ENCODE measurements around the gene OPCML. TPM values are rescaled to one million over a fixed set of nuclear protein-coding genes. Genes with fewer than 3 reads are reported as not detected.

The OPCML gene
- total and polyA plus RNA-seq, 2 experiments from 2014 or later = 0.21 to 0.51 TPM

DNA sequence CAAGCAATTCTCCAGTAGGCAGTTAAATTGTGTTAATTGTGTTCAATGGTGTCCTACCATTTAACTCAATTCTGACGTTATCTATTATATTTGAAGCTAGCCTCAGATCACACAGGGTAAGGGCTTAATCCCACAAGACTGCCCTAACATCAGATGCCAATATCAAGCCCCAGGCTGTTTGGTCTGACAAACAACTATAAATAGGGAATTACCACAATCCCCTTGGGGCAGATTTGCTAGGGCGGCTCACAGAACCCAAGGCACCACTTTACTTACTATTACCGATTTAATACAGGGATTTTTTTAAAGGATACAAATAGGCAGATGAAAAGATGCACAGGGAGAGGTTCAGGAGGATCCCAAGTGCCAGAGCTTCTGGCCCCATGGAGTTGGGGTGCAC, 678.4 kb downstream of the OPCML start:
- TF ChIP-seq, protein P1, sequence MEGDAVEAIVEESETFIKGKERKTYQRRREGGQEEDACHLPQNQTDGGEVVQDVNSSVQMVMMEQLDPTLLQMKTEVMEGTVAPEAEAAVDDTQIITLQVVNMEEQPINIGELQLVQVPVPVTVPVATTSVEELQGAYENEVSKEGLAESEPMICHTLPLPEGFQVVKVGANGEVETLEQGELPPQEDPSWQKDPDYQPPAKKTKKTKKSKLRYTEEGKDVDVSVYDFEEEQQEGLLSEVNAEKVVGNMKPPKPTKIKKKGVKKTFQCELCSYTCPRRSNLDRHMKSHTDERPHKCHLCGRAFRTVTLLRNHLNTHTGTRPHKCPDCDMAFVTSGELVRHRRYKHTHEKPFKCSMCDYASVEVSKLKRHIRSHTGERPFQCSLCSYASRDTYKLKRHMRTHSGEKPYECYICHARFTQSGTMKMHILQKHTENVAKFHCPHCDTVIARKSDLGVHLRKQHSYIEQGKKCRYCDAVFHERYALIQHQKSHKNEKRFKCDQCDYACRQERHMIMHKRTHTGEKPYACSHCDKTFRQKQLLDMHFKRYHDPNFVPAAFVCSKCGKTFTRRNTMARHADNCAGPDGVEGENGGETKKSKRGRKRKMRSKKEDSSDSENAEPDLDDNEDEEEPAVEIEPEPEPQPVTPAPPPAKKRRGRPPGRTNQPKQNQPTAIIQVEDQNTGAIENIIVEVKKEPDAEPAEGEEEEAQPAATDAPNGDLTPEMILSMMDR (IDR thresholded peaks at IDR 0.05; ENCODE audit: low read depth, low read length) = no peak

GRCh38 chr11:132852361-132852760, 679.9 kb downstream of the OPCML start:
- H3K4me1 ChIP-seq (ENCODE audit: low read depth) = no peaks in the 10 kb centered on the region
- no peak for DNase-seq (ENCODE audit: low read depth in 1 of 2, low spot score in 1 of 2)
- H3K9me3 ChIP-seq (ENCODE audit: low read depth) = no peaks in the 10 kb centered on the region
- TF ChIP-seq, protein P1 (IDR thresholded peaks at IDR 0.05; ENCODE audit: low read depth, low read length) = no peak
- H3K36me3 ChIP-seq = no peaks in the 10 kb centered on the region
- no peak overlapping the region for H3K27ac ChIP-seq
- H3K4me3 ChIP-seq = no peak overlapping the region
- H3K27me3 ChIP-seq = no peaks in the 10 kb centered on the region

More for the DNA sequence above, 678.4 kb downstream of the OPCML start:
- Histone ChIP-seq H3K4me1 (ENCODE audit: low read depth) (no peaks in the 10 kb centered on the region), H3K9me3 (ENCODE audit: low read depth) (no peaks in the 10 kb centered on the region), H3K4me3 (no peak overlapping the region), H3K27me3 (no peaks in the 10 kb centered on the region), H3K27ac (no peak overlapping the region), H3K36me3 (no peaks in the 10 kb centered on the region)
- DNase-seq (ENCODE audit: low read depth in 1 of 2, low spot score in 1 of 2) = no peak

DNA sequence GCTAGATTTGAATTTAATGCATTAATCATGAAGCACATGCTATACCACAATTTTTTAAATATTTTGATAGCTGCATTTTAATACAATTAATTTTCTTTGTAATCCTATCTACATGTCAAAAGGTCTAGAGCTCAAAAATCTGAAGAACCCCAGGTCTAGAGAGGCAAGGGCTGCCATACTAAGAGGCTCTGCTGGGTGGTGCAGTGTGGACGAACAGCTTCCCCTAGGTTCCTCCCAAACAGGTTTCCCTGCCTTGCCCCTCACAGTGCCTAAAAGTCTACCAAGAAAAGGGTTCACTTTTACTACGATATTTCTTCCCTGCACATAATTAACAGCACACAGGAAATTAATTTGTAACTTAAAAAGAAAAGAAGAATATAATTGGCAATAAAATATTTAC, 681.1 kb downstream of the OPCML start:
- H3K27me3 ChIP-seq = no peaks in the 10 kb centered on the region
- no peak for DNase-seq (ENCODE audit: low read depth in 1 of 2, low spot score in 1 of 2)
- TF ChIP-seq, protein P1 (IDR thresholded peaks at IDR 0.05; ENCODE audit: low read depth, low read length) = no peak

DNA sequence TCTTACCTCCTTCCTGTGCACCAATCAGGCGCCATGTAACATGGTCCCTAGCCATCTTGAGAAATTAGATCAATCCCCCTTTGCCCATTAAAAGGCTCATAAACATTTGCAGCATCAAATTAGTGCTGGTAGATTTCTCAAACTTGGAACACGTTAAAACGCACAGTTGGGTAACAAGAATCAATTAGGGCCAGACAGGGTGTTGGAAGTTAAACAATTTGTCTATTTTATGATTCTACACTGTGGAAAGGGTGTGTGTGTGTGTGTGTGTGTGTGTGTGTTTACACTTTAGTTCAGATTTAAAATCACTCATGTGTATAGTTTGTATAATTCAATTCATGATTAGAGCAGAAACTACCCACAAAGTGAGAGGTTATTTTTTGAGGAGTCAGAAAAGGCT, 682.0 kb downstream of the OPCML start:
- Histone ChIP-seq H3K36me3 (no peaks in the 10 kb centered on the region), H3K4me3 (no peak overlapping the region), H3K27ac (no peak overlapping the region), H3K27me3 (no peaks in the 10 kb centered on the region), H3K9me3 (ENCODE audit: low read depth) (no peaks in the 10 kb centered on the region), H3K4me1 (ENCODE audit: low read depth) (no peaks in the 10 kb centered on the region)
- no peak for DNase-seq (ENCODE audit: low read depth in 1 of 2, low spot score in 1 of 2)
- TF ChIP-seq, protein P1 (IDR thresholded peaks at IDR 0.05; ENCODE audit: low read depth, low read length) = no peak

More for the DNA sequence above, 681.1 kb downstream of the OPCML start:
- no peaks in the 10 kb centered on the region for H3K36me3 ChIP-seq
- H3K27ac ChIP-seq = no peak overlapping the region
- H3K9me3 ChIP-seq (ENCODE audit: low read depth) = no peaks in the 10 kb centered on the region
- H3K4me1 ChIP-seq (ENCODE audit: low read depth) = no peaks in the 10 kb centered on the region
- H3K4me3 ChIP-seq = no peak overlapping the region

DNA sequence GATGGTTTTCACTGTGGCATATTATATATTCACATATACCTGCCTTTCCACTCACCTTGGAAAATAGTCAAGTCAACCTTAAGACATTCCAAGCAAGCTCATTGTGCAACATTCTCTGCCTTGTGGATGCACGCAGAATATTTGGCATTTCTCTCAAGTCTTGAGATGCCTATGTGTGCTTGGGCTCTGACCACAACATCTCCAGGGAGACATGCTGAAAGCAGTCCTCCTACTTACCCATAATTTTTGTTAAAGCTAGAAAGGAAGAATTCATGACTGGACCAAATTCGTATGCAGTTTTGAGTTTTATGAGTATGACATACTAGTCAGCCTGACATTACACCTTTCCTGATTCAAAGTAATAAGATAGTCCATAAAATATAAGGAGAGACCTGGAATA, 684.0 kb downstream of the OPCML start:
- no peaks in the 10 kb centered on the region for H3K9me3 ChIP-seq (ENCODE audit: low read depth)
- TF ChIP-seq, protein P1 (IDR thresholded peaks at IDR 0.05; ENCODE audit: low read depth, low read length) = no peak
- peak in 1 of 2 donors; percentile 67 for DNase-seq (ENCODE audit: low read depth in 1 of 2, low spot score in 1 of 2)
- H3K27me3 ChIP-seq = no peaks in the 10 kb centered on the region
- H3K4me3 ChIP-seq = no peak overlapping the region
- no peaks in the 10 kb centered on the region for H3K36me3 ChIP-seq
- H3K4me1 ChIP-seq (ENCODE audit: low read depth) = no peaks in the 10 kb centered on the region
- H3K27ac ChIP-seq = no peak overlapping the region

GRCh38 chr11:132846075-132846474, 686.2 kb downstream of the OPCML start:
- no peaks in the 10 kb centered on the region for H3K36me3 ChIP-seq
- H3K27me3 ChIP-seq = no peaks in the 10 kb centered on the region
- H3K4me1 ChIP-seq (ENCODE audit: low read depth) = no peaks in the 10 kb centered on the region
- no peak overlapping the region for H3K27ac ChIP-seq
- TF ChIP-seq, protein P1 (IDR thresholded peaks at IDR 0.05; ENCODE audit: low read depth, low read length) = no peak
- no peak for DNase-seq (ENCODE audit: low read depth in 1 of 2, low spot score in 1 of 2)
- H3K4me3 ChIP-seq = no peak overlapping the region
- no peaks in the 10 kb centered on the region for H3K9me3 ChIP-seq (ENCODE audit: low read depth)

Data from cardiac muscle cell (in vitro differentiated cells and primary cell).